Measurements from ENCODE around the gene MYO1B.

Gene MYO1B

GRCh38 chr2:191415101-191415500 lies 169.9 kb downstream of the MYO1B start:
- DNase-seq (ENCODE audit: extremely low read depth, low read depth) = no peak
- no peak for TF ChIP-seq CTCF (IDR thresholded peaks at IDR 0.05; ENCODE audit: low read depth, low read length, missing control alignments)

GRCh38 chr2:191415858-191416257 lies 170.7 kb downstream of the MYO1B start:
- H3K4me3 ChIP-seq (replicated peaks; ENCODE audit: low read depth, low read length) = no peak overlapping the region
- TF ChIP-seq CTCF (IDR thresholded peaks at IDR 0.05; ENCODE audit: low read depth, low read length, missing control alignments) = no peak
- DNase-seq (ENCODE audit: extremely low read depth, low read depth) = no peak

More at GRCh38 chr2:191415101-191415500, 169.9 kb downstream of the MYO1B start:
- H3K4me3 ChIP-seq (replicated peaks; ENCODE audit: low read depth, low read length) = no peak overlapping the region

GRCh38 chr2:191417746-191418145 lies 172.5 kb downstream of the MYO1B start:
- no peak overlapping the region for H3K4me3 ChIP-seq (replicated peaks; ENCODE audit: low read depth, low read length)
- no peak for TF ChIP-seq CTCF (IDR thresholded peaks at IDR 0.05; ENCODE audit: low read depth, low read length, missing control alignments)
- no peak for DNase-seq (ENCODE audit: extremely low read depth, low read depth)

GRCh38 chr2:191421950-191422349 lies 176.7 kb downstream of the MYO1B start:
- no peak for TF ChIP-seq CTCF (IDR thresholded peaks at IDR 0.05; ENCODE audit: low read depth, low read length, missing control alignments)
- no peak overlapping the region for H3K4me3 ChIP-seq (replicated peaks; ENCODE audit: low read depth, low read length)
- no peak for DNase-seq (ENCODE audit: extremely low read depth, low read depth)

- no peak for TF ChIP-seq CTCF (IDR thresholded peaks at IDR 0.05; ENCODE audit: low read depth, low read length, missing control alignments)
- no peak overlapping the region for H3K4me3 ChIP-seq (replicated peaks; ENCODE audit: low read depth, low read length)
- DNase-seq (ENCODE audit: extremely low read depth, low read depth) = no peak
Measured at GRCh38 chr2:191427031-191427430, 181.8 kb downstream of the MYO1B start.

GRCh38 chr2:191428141-191428540 lies 182.9 kb downstream of the MYO1B start:
- no peak for DNase-seq (ENCODE audit: extremely low read depth, low read depth)
- no peak for TF ChIP-seq CTCF (IDR thresholded peaks at IDR 0.05; ENCODE audit: low read depth, low read length, missing control alignments)
- no peak overlapping the region for H3K4me3 ChIP-seq (replicated peaks; ENCODE audit: low read depth, low read length)

- no peak overlapping the region for H3K4me3 ChIP-seq (replicated peaks; ENCODE audit: low read depth, low read length)
- DNase-seq (ENCODE audit: extremely low read depth, low read depth) = no peak
- TF ChIP-seq CTCF (IDR thresholded peaks at IDR 0.05; ENCODE audit: low read depth, low read length, missing control alignments) = no peak
Measured at GRCh38 chr2:191430476-191430875, 185.3 kb downstream of the MYO1B start.
